ENCODE measurements around the gene CTNNAL1. TPM values are rescaled to one million over a fixed set of nuclear protein-coding genes. Genes with fewer than 3 reads are reported as not detected.

Gene CTNNAL1
- total and polyA plus RNA-seq, 2 donors (not counting 1 experiment from before 2014, with no cell fraction given): 0.04 to 1.5 TPM

DNA sequence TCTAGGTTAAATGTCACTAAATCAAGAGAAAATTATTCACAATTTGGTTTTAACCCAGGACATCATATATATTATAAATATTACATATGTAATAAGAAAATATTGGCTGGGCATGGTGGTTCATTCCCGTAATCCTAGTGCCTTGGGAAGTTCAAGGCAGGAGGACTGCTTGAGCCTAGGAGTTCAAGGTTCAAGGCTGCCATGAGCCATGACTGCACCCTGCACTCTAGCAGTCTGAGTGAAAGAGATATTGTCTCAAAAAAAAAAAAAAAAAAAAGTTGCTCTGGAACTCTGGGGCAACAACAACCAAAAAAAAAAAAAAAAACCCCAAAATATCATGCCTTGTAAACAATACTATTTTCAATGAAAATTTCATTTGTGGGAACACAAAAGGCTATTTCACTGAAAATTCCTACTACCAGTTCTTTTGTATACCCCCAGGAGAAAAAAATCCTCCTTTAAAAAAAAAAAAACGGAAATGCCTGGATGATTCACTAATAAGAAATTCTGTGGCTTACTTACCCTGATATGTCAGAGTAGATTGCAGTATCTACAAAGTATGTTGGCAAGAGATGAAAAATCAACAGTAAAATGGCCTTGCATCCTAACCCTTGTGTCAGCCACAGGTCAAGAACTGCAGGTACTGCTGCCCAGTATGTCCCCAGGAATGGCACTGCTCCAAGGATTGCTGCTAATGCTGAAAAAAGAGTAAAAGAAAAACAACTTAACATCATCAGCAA is 22.6 kb upstream of the CTNNAL1 start:
- CTCF ChIA-PET: interaction anchor here (1.6 kb wide), 1 partner anchor 82 kb away, joined by 6 read pairs; no protein-coding TSS in a partner anchor
- Histone ChIP-seq H3K4me3 (ENCODE audit: control extremely low read depth in 1 of 5, extremely low read depth in 1 of 5, insufficient read depth in 1 of 5, low read depth in 2 of 5, low read length in 4 of 5) (no peak overlapping the region), H2AFZ (ENCODE audit: insufficient read depth, low read depth, low read length, poor library complexity, severe bottlenecking) (no peak overlapping the region), H3K9ac (ENCODE audit: low read length) (no peak overlapping the region), H4K20me1 (ENCODE audit: control insufficient read depth, insufficient read depth, low read length, poor library complexity, severe bottlenecking) (no peaks in the 10 kb centered on the region), H3K9me3 (ENCODE audit: control extremely low read depth in 1 of 3, control insufficient read depth in 2 of 3, insufficient read depth in 1 of 3, low read length in 2 of 3) (no peaks in the 10 kb centered on the region), H3K36me3 (replicated peaks in 1 of 2; ENCODE audit: control extremely low read depth in 1 of 2, control insufficient read depth in 1 of 2, extremely low read depth in 1 of 2, insufficient read depth in 2 of 2, low read length in 1 of 2) (peaks cover 1 to 38% of the 10 kb centered on the region in 2 experiments), H3K79me2 (ENCODE audit: control insufficient read depth, insufficient read depth, low read length) (no peaks in the 10 kb centered on the region), H3K4me2 (replicated peaks; ENCODE audit: low read depth, low read length, poor library complexity, severe bottlenecking) (no peak overlapping the region), H3K4me1 (ENCODE audit: control insufficient read depth in 2 of 2, insufficient read depth in 2 of 2, low read length in 2 of 2) (no peaks in the 10 kb centered on the region), H3K27ac (ENCODE audit: low read length in 2 of 2) (no peak overlapping the region), H3K27me3 (replicated peaks in 1 of 4; ENCODE audit: control extremely low read depth in 1 of 4, control insufficient read depth in 3 of 4, insufficient read depth in 4 of 4, low read length in 3 of 4) (no peaks in the 10 kb centered on the region)
- Mint-ChIP-seq H3K4me3 (no peak overlapping the region), H3K27me3 (no peaks in the 10 kb centered on the region), H3K27ac (no peak overlapping the region), H3K9me3 (ENCODE audit: insufficient read depth) (no peaks in the 10 kb centered on the region), H3K4me1 (no peaks in the 10 kb centered on the region)
- ATAC-seq (ENCODE audit: low read depth): no peak
- intact Hi-C loops (cut with micrococcal nuclease): no loop called here
- DNase-seq: no peak
- WGBS (ENCODE audit: insufficient coverage): no CpG with 5 or more reads among the region's 2 CpGs
- TF ChIP-seq, protein P1, sequence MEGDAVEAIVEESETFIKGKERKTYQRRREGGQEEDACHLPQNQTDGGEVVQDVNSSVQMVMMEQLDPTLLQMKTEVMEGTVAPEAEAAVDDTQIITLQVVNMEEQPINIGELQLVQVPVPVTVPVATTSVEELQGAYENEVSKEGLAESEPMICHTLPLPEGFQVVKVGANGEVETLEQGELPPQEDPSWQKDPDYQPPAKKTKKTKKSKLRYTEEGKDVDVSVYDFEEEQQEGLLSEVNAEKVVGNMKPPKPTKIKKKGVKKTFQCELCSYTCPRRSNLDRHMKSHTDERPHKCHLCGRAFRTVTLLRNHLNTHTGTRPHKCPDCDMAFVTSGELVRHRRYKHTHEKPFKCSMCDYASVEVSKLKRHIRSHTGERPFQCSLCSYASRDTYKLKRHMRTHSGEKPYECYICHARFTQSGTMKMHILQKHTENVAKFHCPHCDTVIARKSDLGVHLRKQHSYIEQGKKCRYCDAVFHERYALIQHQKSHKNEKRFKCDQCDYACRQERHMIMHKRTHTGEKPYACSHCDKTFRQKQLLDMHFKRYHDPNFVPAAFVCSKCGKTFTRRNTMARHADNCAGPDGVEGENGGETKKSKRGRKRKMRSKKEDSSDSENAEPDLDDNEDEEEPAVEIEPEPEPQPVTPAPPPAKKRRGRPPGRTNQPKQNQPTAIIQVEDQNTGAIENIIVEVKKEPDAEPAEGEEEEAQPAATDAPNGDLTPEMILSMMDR (IDR thresholded peaks at IDR 0.05): no peak
- no peak for TF ChIP-seq EZH2 (IDR thresholded peaks at IDR 0.05; ENCODE audit: borderline replicate concordance, insufficient read depth, low read depth, low read length, poor library complexity, severe bottlenecking)
- POLR2A ChIA-PET: no interaction called here

DNA sequence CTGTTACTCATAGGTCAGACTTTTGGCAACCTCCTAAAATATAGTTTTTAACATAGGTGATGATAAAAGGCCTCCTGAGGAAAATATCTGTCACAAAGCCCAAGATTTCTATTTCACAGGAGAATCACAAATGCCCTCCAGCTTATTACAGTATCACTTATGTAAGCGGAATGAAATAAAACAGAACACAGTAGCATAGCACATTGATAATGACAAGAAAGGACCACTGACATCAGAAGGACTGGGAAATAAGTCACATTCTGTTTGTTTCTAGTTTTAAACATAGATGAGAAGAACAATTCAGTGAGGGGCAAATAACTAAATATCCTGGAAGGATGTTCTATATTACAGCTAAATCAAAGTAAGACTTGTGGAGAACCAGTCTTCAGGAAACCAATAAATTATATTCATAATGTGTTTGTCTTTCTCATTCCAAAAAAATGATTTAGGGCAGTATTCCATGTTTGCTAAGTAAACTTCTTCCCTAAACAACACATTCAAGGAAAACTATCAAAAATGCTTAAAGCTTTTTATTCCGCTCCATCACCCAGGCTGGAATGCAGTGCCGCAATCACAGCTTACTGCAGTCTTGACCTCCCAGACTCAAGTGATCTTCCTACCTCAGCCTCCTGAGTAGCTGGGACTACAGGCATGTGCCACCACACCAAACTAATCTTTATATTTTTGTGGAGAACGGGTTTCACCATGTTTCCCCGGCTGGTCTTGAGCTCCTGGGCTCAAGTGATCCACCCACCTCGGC is 20.8 kb upstream of the CTNNAL1 start:
- H3K9me3 Mint-ChIP-seq (ENCODE audit: insufficient read depth): no peaks in the 10 kb centered on the region
- Histone ChIP-seq H3K79me2 (ENCODE audit: control insufficient read depth, insufficient read depth, low read length) (no peaks in the 10 kb centered on the region), H3K9ac (ENCODE audit: low read length) (no peak overlapping the region), H2AFZ (ENCODE audit: insufficient read depth, low read depth, low read length, poor library complexity, severe bottlenecking) (no peak overlapping the region), H3K4me1 (ENCODE audit: control insufficient read depth in 2 of 2, insufficient read depth in 2 of 2, low read length in 2 of 2) (no peaks in the 10 kb centered on the region), H3K9me3 (ENCODE audit: control extremely low read depth in 1 of 3, control insufficient read depth in 2 of 3, insufficient read depth in 1 of 3, low read length in 2 of 3) (no peaks in the 10 kb centered on the region), H3K4me3 (ENCODE audit: control extremely low read depth in 1 of 5, extremely low read depth in 1 of 5, insufficient read depth in 1 of 5, low read depth in 2 of 5, low read length in 4 of 5) (no peak overlapping the region), H4K20me1 (ENCODE audit: control insufficient read depth, insufficient read depth, low read length, poor library complexity, severe bottlenecking) (no peaks in the 10 kb centered on the region), H3K4me2 (replicated peaks; ENCODE audit: low read depth, low read length, poor library complexity, severe bottlenecking) (no peak overlapping the region), H3K27ac (ENCODE audit: low read length in 2 of 2) (no peak overlapping the region), H3K27me3 (replicated peaks in 1 of 4; ENCODE audit: control extremely low read depth in 1 of 4, control insufficient read depth in 3 of 4, insufficient read depth in 4 of 4, low read length in 3 of 4) (no peaks in the 10 kb centered on the region), H3K36me3 (replicated peaks in 1 of 2; ENCODE audit: control extremely low read depth in 1 of 2, control insufficient read depth in 1 of 2, extremely low read depth in 1 of 2, insufficient read depth in 2 of 2, low read length in 1 of 2) (peaks cover 1 to 36% of the 10 kb centered on the region in 2 experiments)
- CTCF ChIA-PET: interaction anchor here (1.3 to 1.6 kb wide), 2 partner anchors 11 to 80 kb away, joined by 3 to 6 read pairs; no protein-coding TSS in a partner anchor
- 100% methylated on average over 2 of the region's 6 CpGs for WGBS (ENCODE audit: insufficient coverage)
- no peaks in the 10 kb centered on the region for H3K27me3 Mint-ChIP-seq
- DNase-seq: no peak
- no peak for TF ChIP-seq EZH2 (IDR thresholded peaks at IDR 0.05; ENCODE audit: borderline replicate concordance, insufficient read depth, low read depth, low read length, poor library complexity, severe bottlenecking)
- TF ChIP-seq, protein P1 (IDR thresholded peaks at IDR 0.05): no peak
- ATAC-seq (ENCODE audit: low read depth): no peak
- no peak overlapping the region for H3K27ac Mint-ChIP-seq
- H3K4me3 Mint-ChIP-seq: no peak overlapping the region
- no peaks in the 10 kb centered on the region for H3K4me1 Mint-ChIP-seq
- intact Hi-C loops (cut with micrococcal nuclease): no loop called here
- POLR2A ChIA-PET: no interaction called here
